GM20431 (cell line): Measurements from ENCODE around the gene INO80E.

Source experiments
- in situ Hi-C: fragments of 300-500 bp; cut with MseI, MboI; formaldehyde crosslinking; loops from one replicate; pipeline ENCODE4 v1.15.0; 2020; ENCODE audit warnings: low sequenced_read_pairs; ENCODE audit not compliant: unreplicated experiment

Gene INO80E

DNA sequence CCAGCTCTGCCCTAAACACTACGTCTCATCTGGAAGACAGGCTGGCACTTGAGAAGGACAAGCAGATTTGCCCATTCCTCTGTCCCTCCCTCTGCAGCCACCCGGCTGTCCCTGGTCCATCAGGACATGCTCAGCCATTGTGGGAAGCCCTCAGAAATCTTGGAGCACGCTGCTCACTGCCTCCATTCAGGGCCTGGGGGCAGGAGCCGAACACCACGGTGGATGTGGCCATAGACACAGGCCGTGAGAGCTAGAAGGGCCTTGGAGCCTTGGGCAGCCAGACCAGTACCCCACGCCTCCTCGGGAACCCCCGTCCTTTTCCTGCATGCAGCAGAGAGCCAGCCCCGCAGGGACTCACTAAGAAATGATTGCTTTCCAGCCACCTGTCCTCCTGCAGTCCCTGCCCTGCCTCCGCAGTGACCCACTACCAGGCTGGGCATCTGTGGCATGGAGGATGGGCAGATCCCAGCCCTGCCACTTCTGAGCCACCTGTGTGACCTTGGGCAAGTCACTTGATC lies 11.4 kb downstream of the INO80E start:
- in situ Hi-C loops = loop anchor here (25.0 kb wide), 2 partner anchors 170 to 320 kb away; partner anchors contain the start of gene QPRT

- in situ Hi-C loops = loop anchor here (25.0 kb wide), 2 partner anchors 172 to 322 kb away; partner anchors contain the start of gene QPRT
Measured at GRCh38 chr16:30009085-30009862, 13.2 kb downstream of the INO80E start.

DNA sequence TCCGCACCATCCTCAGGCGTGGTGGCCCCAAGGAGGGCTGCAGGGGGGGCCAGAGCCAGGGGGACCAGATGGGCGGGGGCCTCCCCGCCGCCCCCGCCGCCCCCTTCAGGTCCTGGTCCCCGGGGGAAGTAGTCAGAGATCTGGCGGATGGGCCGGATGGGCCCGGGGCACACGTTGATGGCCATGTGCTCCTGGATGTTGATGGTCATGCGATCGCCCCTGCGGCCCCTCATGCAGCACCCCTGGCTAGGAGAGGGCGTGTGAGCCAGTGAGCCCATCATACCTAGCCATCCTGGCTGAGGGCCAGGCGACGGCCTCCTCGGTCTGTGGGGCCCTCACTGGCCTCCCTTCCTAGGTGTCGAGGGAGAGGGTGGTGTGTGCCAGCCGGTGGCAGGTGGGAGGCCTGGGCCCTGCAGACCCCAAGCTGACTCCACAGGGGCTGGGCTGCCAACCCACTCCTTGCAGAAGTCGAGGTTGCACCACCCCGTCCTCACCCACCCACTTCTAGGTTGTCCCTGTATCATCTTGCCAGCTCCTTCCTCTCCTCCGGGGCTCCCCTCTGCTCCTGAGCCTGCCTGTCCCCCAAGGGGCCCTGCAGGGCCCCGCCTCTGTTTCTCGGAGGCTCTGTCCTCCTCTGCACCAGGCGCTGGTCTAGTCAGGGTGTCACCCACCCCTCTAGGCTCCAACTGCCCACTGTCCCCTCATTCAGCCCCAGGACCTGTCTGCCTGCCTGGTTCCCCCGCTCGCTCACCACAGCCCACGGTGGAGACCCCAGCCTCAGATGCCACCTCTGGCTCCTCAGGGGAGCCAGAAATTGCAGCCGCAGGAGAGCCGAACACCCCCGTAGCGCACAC lies 14.2 kb downstream of the INO80E start:
- in situ Hi-C loops = loop anchor here (25.0 kb wide), 2 partner anchors 173 to 323 kb away; partner anchors contain the start of gene QPRT

GRCh38 chr16:30010844-30011713 lies 15.0 kb downstream of the INO80E start, which contains the start of gene DOC2A:
Gene DOC2A (minus strand): TSS chr16:30011027. CDS start chr16:30010222, 805 bp downstream.
- in situ Hi-C loops = loop anchor here (25.0 kb wide), 2 partner anchors 174 to 324 kb away; partner anchors contain the start of gene QPRT

DNA sequence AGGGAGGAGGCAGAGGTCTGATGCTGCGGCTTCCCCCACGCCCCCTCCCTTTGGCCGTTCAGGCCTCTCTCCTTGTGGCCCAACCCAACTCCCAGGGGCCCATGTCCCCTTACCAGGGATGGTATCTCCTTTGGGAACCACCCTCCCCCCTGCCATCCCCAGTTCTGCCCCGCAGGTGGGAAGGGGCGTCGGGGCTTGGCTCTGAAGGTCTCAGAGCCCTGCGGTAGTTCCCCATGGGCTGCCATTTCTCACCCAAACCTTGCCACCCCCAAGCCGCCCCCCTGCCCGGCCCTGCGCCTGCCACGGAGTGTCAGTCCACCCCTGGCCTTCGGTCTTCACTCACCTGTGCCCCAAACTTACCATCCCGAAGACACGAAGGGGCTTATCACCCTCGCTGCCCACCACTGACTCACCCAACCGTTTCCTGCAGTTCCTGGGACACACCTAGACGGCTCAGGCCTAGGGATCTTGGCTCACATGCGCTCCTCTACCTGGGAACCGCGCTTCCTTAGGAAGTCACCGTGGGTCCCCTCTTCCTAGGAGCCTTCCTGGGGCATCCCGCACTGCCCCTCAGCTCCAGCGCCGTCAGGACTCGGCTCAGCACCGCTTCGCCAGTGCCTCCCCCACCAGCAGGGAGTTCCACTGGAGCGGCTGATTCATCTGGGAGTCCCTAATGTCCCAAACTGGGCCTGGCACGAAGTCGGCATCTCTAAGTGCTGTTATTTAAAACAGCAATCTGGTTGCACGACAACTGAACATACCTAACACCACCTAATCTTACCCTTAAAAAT lies 15.9 kb downstream of the INO80E start:
- in situ Hi-C loops = loop anchor here (25.0 kb wide), 2 partner anchors 175 to 325 kb away; partner anchors contain the start of gene QPRT

GRCh38 chr16:30012598-30012997 lies 16.6 kb downstream of the INO80E start:
- in situ Hi-C loops = loop anchor here (25.0 kb wide), 2 partner anchors 175 to 325 kb away; partner anchors contain the start of gene QPRT

- in situ Hi-C loops = loop anchor here (25.0 kb wide), 2 partner anchors 178 to 328 kb away; partner anchors contain the start of gene QPRT
Measured at GRCh38 chr16:30015450-30015849, 19.4 kb downstream of the INO80E start.

- in situ Hi-C loops = loop anchor here (25.0 kb wide), 2 partner anchors 179 to 329 kb away; partner anchors contain the start of gene QPRT
Measured at GRCh38 chr16:30016555-30017276, 20.7 kb downstream of the INO80E start.

GRCh38 chr16:30017277-30017656 lies 21.2 kb downstream of the INO80E start:
- in situ Hi-C loops = loop anchor here (25.0 kb wide), 2 partner anchors 180 to 330 kb away; partner anchors contain the start of gene QPRT

DNA sequence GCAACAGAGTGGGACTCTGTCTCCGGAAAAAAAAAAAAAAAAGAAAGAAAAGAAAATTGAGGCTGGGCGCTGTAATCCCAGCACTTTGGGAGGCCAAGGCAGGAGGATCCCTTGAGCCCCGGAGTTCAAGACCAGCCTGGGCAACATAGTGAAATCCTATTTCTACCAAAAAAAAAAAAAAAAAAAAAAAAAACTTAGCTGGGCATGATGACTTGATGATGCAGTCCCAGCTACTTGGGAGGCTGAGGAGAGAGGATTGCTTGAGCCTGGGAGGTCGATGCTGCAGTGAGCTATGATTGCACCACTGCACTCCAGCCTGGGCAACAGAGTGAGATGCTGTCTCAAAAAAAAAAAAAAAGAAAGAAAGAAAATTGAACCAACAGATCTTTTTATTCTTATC lies 21.9 kb downstream of the INO80E start:
- in situ Hi-C loops = loop anchor here (25.0 kb wide), 2 partner anchors 181 to 331 kb away; partner anchors contain the start of gene QPRT

DNA sequence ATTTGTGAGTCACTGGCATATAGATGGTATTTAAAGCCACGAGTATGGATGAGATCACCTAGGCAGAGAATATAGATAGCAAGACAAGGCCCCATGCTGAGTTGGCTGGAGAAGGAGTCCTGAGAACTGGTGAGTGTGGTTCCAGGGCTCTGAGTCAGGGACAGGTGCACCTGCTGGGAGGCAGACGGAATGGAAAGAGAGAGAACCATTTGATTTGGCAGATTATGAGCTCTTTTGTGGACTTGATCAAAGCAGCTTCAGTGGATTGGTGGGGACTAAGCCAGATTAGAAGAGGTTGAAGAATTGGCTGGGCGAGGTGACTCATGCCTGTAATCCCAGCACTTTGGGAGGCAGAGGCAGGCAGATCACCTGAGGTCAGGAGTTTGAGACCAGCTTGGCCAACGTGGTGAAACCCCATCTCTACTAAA lies 22.7 kb downstream of the INO80E start:
- in situ Hi-C loops = loop anchor here (25.0 kb wide), 2 partner anchors 181 to 331 kb away; partner anchors contain the start of gene QPRT

GRCh38 chr16:30022887-30023286 lies 26.8 kb downstream of the INO80E start, which contains the start of gene C16orf92:
Gene C16orf92 (plus strand): TSS chr16:30023198. CDS start chr16:30023341, 143 bp downstream.
- in situ Hi-C loops = loop anchor here (25.0 kb wide), 2 partner anchors 186 to 336 kb away; partner anchors contain the start of gene QPRT

- in situ Hi-C loops = loop anchor here (25.0 kb wide), 2 partner anchors 186 to 336 kb away; partner anchors contain the start of gene QPRT
Measured at GRCh38 chr16:30023586-30023985, 27.5 kb downstream of the INO80E start.

GRCh38 chr16:30024451-30024850 lies 28.4 kb downstream of the INO80E start:
- in situ Hi-C loops = loop anchor here (25.0 kb wide), 2 partner anchors 187 to 337 kb away; partner anchors contain the start of gene QPRT

DNA sequence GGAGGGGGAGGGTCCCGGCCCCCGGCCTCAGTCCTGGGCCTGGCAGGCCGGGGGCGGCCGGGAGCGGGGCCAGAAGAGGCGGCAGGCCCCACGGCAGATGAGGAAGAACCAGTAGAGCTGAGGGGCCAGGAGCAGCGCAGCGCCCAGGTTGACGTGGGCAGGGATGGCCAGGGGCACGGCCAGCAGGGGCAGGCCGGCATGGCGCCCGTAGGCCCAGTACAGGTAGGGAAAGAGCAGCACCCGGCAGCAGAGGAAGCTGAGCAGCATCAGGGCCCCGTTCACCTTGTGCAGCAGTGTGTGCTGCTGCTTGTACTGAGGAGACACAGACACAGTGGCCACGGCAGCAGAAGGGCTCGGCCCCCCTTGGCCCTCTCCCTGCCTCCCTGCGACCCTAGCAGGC lies 29.1 kb downstream of the INO80E start:
- in situ Hi-C loops = no loop called here

GRCh38 chr16:30025574-30025973 lies 29.5 kb downstream of the INO80E start:
- in situ Hi-C loops = no loop called here

DNA sequence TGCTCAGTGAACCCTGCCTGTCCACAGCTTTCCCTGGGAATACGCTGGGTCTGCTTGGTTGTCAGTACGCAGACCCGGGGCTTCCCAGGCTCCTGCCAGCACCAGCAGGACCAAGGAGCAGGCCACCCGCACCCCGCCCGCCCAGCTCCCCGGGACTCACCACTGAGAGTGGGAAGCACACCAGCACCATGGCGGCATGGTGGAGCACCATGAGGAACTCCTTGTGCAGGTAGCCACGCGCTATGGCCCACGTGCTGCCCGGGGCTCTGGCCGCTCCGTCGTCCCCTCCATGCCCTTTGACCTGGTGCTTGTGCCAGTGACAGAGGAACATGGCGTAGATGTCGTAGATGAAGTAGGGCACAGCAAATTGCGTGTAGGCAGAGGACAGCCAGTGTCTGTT lies 30.4 kb downstream of the INO80E start:
- in situ Hi-C loops = no loop called here
